ENCODE measurements around the gene GPR27. TPM values are rescaled to one million over a fixed set of nuclear protein-coding genes. Genes with fewer than 3 reads are reported as not detected.

GPR27 gene
- total and polyA plus RNA-seq, 2 donors: 2.7 to 3.3 TPM

Other genes with a start within 250 kb of the GPR27 start
- gene FOXP1, start 170.1 kb upstream of the GPR27 start, total RNA-seq: 176 TPM
- 27.4 TPM for gene FOXP1, start 170.1 kb upstream of the GPR27 start, polyA plus RNA-seq
- 16.0 TPM for gene EIF4E3, start 28.5 kb upstream of the GPR27 start, total RNA-seq
- 22.8 TPM for gene EIF4E3, start 28.5 kb upstream of the GPR27 start, polyA plus RNA-seq
- 0.74 TPM for gene PROK2, start 31.3 kb downstream of the GPR27 start, total RNA-seq
- gene PROK2, start 31.3 kb downstream of the GPR27 start, polyA plus RNA-seq: 0.15 TPM